Measurements from ENCODE around the gene DCXR. TPM values are rescaled to one million over a fixed set of nuclear protein-coding genes. Genes with fewer than 3 reads are reported as not detected.

DCXR gene
- total and polyA plus RNA-seq, 2 of the 13 experiments (the other 11 are each of a cell fraction or from before 2014, with no cell fraction given) = 287 to 311 TPM

DNA sequence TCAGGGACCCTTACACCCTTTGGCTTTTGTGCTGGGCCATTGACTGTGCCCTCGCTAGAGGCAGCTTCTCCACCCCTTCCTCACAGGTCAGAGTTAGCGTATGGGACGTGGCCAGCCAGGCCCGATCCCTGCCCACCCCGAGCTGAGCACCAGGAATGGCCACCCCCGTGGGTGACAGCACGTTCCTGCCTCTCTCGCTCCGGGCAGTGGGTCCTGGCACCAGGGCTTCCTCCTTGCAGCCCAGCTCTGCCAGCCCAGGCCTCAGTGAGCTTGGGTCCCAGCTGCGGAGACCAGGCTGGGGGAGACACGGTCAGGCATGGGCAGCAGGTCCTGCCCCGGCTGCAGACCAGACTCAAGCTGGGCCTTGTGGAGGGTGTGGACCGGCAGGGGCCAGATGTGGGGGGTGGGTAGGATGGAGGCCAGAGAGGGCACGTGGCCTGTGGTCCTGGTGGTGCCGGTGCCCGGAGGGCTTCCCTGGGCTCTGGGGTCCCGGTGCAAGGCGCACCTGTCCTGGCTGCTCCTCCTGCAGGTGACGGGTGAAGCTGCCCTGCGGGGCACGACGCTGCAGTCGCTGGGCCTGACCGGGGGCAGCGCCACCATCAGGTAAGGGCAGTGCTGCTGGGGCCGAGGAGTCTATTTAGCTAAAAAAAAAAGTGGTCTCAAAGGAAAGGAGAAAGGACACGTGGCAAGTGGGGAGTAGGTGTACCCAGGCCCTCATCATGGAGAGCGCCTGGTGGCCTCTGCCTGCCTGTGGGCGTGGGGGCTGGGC lies 41.9 kb downstream of the DCXR start (continued):
- TF ChIP-seq MAF1 (CRISPR knock-in tag; IDR thresholded peaks at IDR 0.05; ENCODE audit: borderline replicate concordance) (no peak; the same call in 1 of the 2 replicates), IRF9 (CRISPR knock-in tag; IDR thresholded peaks at IDR 0.05; ENCODE audit: borderline replicate concordance) (0 out of 2 replicates have a peak, but pooled peaks have one; percentile 30), ZNF597 (CRISPR knock-in tag; IDR thresholded peaks at IDR 0.05) (no peak), ZNF432 (CRISPR knock-in tag; IDR thresholded peaks at IDR 0.05; ENCODE audit: borderline replicate concordance) (no peak), ZBTB20 (CRISPR knock-in tag; IDR thresholded peaks at IDR 0.05; ENCODE audit: borderline replicate concordance, low read depth) (peak; percentile 68; the same call in 1 of the 2 replicates), ZNF709 (CRISPR knock-in tag; IDR thresholded peaks at IDR 0.05) (no peak), KAT2B (IDR thresholded peaks at IDR 0.05; ENCODE audit: borderline replicate concordance, low read depth, low read length) (no peak), PHB2 (IDR thresholded peaks at IDR 0.05; ENCODE audit: partially characterized antibody) (no peak), GMEB1 (CRISPR knock-in tag; IDR thresholded peaks at IDR 0.05; ENCODE audit: borderline replicate concordance) (peak; percentile 29; the same call in 1 of the 2 replicates), SMYD3 (CRISPR knock-in tag; IDR thresholded peaks at IDR 0.05) (no peak; the same call in 1 of the 2 replicates), RBM39 (IDR thresholded peaks at IDR 0.05; ENCODE audit: low read depth, low read length, poor library complexity, severe bottlenecking) (peak; percentile 92), ZSCAN22 (CRISPR knock-in tag; IDR thresholded peaks at IDR 0.05) (no peak; the same call in 1 of the 2 replicates), ZNF354B (CRISPR knock-in tag; IDR thresholded peaks at IDR 0.05) (no peak), ARNT (IDR thresholded peaks at IDR 0.05) (no peak)
- TF ChIP-seq, protein P1, sequence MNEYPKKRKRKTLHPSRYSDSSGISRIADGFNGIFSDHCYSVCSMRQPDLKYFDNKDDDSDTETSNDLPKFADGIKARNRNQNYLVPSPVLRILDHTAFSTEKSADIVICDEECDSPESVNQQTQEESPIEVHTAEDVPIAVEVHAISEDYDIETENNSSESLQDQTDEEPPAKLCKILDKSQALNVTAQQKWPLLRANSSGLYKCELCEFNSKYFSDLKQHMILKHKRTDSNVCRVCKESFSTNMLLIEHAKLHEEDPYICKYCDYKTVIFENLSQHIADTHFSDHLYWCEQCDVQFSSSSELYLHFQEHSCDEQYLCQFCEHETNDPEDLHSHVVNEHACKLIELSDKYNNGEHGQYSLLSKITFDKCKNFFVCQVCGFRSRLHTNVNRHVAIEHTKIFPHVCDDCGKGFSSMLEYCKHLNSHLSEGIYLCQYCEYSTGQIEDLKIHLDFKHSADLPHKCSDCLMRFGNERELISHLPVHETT (CRISPR knock-in tag; conservative IDR thresholded peaks at IDR 0.05) = no peak
- TF ChIP-seq, protein P2, sequence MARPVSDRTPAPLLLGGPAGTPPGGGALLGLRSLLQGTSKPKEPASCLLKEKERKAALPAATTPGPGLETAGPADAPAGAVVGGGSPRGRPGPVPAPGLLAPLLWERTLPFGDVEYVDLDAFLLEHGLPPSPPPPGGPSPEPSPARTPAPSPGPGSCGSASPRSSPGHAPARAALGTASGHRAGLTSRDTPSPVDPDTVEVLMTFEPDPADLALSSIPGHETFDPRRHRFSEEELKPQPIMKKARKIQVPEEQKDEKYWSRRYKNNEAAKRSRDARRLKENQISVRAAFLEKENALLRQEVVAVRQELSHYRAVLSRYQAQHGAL (CRISPR knock-in tag; IDR thresholded peaks at IDR 0.05; ENCODE audit: not compliant biosample characterization) = peak; percentile 6
- TF ChIP-seq, protein P3, sequence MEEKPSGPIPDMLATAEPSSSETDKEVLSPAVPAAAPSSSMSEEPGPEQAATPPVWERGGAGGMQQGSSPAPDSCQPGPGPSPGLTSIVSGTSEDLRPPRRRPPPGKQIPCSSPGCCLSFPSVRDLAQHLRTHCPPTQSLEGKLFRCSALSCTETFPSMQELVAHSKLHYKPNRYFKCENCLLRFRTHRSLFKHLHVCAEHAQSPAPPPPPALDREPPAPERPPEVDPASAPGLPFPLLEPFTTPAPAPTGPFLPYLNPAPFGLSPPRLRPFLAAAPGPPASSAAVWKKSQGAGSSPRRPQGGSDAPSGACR (CRISPR knock-in tag; IDR thresholded peaks at IDR 0.05) = peak; percentile 53; the same call in 1 of the 2 replicates
